ENCODE measurements around the gene INTS1. TPM values are rescaled to one million over a fixed set of nuclear protein-coding genes. Genes with fewer than 3 reads are reported as not detected.

Gene INTS1
- total and polyA plus RNA-seq, 2 of the 4 experiments (the other 2 are of a cell fraction): 9.3 to 40.1 TPM

DNA sequence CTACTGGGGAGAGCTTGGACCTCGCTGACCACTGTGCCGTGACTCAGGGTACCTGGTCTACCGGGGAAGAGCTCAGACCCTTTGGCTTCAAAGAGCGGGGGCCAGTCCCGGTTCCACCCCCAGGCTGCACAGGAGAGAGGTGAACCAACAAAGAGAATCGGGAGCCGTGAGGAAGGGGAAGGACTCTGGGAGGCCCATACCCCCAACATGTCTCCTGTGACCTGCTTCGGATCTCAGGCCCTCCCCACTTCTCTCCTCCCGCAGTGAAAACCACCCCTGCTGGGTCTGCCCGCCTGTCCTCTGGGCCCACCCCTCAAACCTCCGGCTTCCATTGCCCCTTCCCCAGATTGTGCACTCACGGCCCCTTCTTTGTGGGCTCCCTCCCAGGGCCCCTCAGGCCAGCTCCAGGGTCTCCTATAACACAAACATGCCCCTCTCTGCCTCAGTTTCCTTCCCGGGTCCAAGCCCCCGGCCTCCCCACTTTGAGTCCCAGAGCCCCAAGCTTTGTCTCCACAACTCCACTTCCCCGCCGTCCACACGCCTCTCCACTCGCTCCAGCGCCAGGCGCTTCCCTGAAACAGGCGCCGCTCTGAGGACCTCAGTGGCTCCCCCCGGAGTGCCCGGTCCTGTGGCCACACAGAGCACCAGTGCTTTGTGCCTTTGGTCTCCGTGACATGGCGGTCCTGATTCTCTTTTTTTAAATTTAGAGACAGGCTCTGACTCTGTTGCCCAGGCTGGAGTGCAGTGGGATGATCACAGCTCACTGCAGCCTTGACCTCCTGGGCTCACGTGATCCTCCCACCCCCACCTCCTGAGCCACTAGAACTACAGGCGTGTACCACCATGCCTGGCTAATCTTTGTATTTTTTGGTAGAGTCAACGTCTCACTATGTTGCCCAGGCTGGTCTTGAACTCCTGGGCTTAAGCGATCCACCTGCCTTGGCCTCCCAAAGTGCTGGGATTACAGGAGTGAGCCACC, 7.5 kb upstream of the INTS1 start:
- H2BK15ac ChIP-seq (ENCODE audit: low read depth, low read length): no peak overlapping the region
- ATAC-seq (ENCODE audit: low read depth) (no peak), DNase-seq (no peak)
- no peak overlapping the region for H3K4ac ChIP-seq (ENCODE audit: low read depth, low read length)
- no peak overlapping the region for H4K5ac ChIP-seq (ENCODE audit: low read depth, low read length)
- H3K9ac ChIP-seq (ENCODE audit: low read depth, low read length): no peak overlapping the region
- H4K91ac ChIP-seq (ENCODE audit: insufficient read depth, low read depth, low read length): no peak overlapping the region
- ChIA-PET POLR2A (ENCODE audit: unreplicated experiment) (no interaction called here), CTCF (no interaction called here)
- H3K14ac ChIP-seq (replicated peaks; ENCODE audit: low read depth, low read length): no peak overlapping the region
- whole genome bisulfite sequencing, 2 experiments (ENCODE audit: extremely low coverage in 2 of 2, insufficient read length in 1 of 2): 78% methylated on average over 20 of the region's 30 CpGs; no CpG with 5 or more reads in 1 of the 2 experiments
- no peak overlapping the region for H4K8ac ChIP-seq (ENCODE audit: low read depth in 2 of 2, low read length in 2 of 2)
- peak overlapping the region; percentile 39 for H2AFZ ChIP-seq (replicated peaks; ENCODE audit: low read length, poor library complexity)
- H4K20me1 ChIP-seq (ENCODE audit: insufficient read depth, low read length): no peaks in the 10 kb centered on the region
- H3K18ac ChIP-seq (ENCODE audit: low read depth, low read length): no peak overlapping the region
- intact Hi-C loops (cut with micrococcal nuclease) (no loop called here), in situ Hi-C loops (cut with MboI; ENCODE audit: low sequenced_read_pairs) (no loop called here), dilution Hi-C loops (cut with HindIII; ENCODE audit: low sequenced_read_pairs, unreplicated experiment) (no loop called here)
- no peak overlapping the region for H3K27ac ChIP-seq (ENCODE audit: insufficient read depth, low read length)
- no peaks in the 10 kb centered on the region for H3K27me3 ChIP-seq (ENCODE audit: control insufficient read depth, insufficient read depth, low read length)
- no peak overlapping the region for H3K4me2 ChIP-seq (ENCODE audit: low read depth, low read length)
- H3K9me1 ChIP-seq (ENCODE audit: insufficient read depth, low read length): no peaks in the 10 kb centered on the region
- BruUV-seq (replicated peaks): no TSS peak
- H2AK9ac ChIP-seq (replicated peaks; ENCODE audit: low read depth, low read length, poor library complexity): peak overlapping the region; percentile 37
- H3K4me3 ChIP-seq (ENCODE audit: insufficient read depth, low read depth, low read length): no peak overlapping the region
- no peaks in the 10 kb centered on the region for H3K9me3 ChIP-seq (ENCODE audit: control insufficient read depth, insufficient read depth, low read length)
- no peak overlapping the region for H2AK5ac ChIP-seq (ENCODE audit: low read depth, low read length)
- TF ChIP-seq RCOR1 (IDR thresholded peaks at IDR 0.05; ENCODE audit: insufficient replicate concordance, low read length) (no peak), POLR2A (IDR thresholded peaks at IDR 0.05; ENCODE audit: low read depth, low read length) (no peak)
- H3K23ac ChIP-seq (ENCODE audit: low read depth, low read length): no peak overlapping the region
- no peak overlapping the region for H2BK5ac ChIP-seq (ENCODE audit: low read depth, low read length, poor library complexity, severe bottlenecking)
- no peaks in the 10 kb centered on the region for H3K36me3 ChIP-seq (ENCODE audit: control insufficient read depth, insufficient read depth, low read length)
- peaks cover 7% of the 10 kb centered on the region for H3K4me1 ChIP-seq (ENCODE audit: control insufficient read depth, insufficient read depth, low read length)
- H3K56ac ChIP-seq (ENCODE audit: extremely low read depth, insufficient read depth, low read length): no peak overlapping the region
- no peak overlapping the region for H2BK20ac ChIP-seq (ENCODE audit: low read depth, low read length)
- H3K79me1 ChIP-seq (ENCODE audit: low read depth in 1 of 2, low read length in 2 of 2): no peaks in the 10 kb centered on the region
- no peak overlapping the region for H2BK120ac ChIP-seq (ENCODE audit: low read depth, low read length)

Data from IMR-90 (cell line).